Fibroblast of the aortic adventitia (primary cell): ENCODE data around the gene MAP4K2. TPM values are rescaled to one million over a fixed set of nuclear protein-coding genes. Genes with fewer than 3 reads are reported as not detected.

ENCODE experiments used
- DNase-seq: peaks from one replicate; pipeline ENCODE4 v3.0.0-alpha.2; 2010; ENCODE audit warnings: low read depth
- H3K4me3 ChIP-seq: 2 replicates; pipeline ENCODE4 v1.5.1; 2011; ENCODE audit warnings: low read depth, mild to moderate bottlenecking, control low read depth, low read length, moderate library complexity
- CTCF ChIP-seq: IDR thresholded peaks from 2 replicates; pipeline ENCODE4 v1.5.1; 2011; ENCODE audit warnings: mild to moderate bottlenecking, low read length, control low read depth, inconsistent platforms; ENCODE audit not compliant: insufficient read depth
- total RNA-seq: library from RNA; depleted of rRNA; stranded (reverse); fragments of >200 nt; gene quantifications from 2 replicates; pipeline ENCODE4 v1.2.3, GENCODE V29; 2012; ENCODE audit warnings: low replicate concordance

Gene MAP4K2
- total RNA-seq, 1 donor, result 9.6 TPM

- no peak for TF ChIP-seq CTCF
Observed at GRCh38 chr11:64760759-64761420, 42.1 kb downstream of the MAP4K2 start.

GRCh38 chr11:64759722-64760719, 43.0 kb downstream of the MAP4K2 start, which contains the start of gene PYGM:
Gene PYGM, minus strand, starts transcription at chr11:64759974. Its CDS starts 76 bp downstream, at chr11:64759898.
- peak within 1 kb of the TSS; percentile 10 for H3K4me3 ChIP-seq
- DNase-seq, result peak; percentile 80
- TF ChIP-seq CTCF, result no peak

More at GRCh38 chr11:64760759-64761420, 42.1 kb downstream of the MAP4K2 start:
- no peak for DNase-seq
- H3K4me3 ChIP-seq, result no peak overlapping the region

DNA sequence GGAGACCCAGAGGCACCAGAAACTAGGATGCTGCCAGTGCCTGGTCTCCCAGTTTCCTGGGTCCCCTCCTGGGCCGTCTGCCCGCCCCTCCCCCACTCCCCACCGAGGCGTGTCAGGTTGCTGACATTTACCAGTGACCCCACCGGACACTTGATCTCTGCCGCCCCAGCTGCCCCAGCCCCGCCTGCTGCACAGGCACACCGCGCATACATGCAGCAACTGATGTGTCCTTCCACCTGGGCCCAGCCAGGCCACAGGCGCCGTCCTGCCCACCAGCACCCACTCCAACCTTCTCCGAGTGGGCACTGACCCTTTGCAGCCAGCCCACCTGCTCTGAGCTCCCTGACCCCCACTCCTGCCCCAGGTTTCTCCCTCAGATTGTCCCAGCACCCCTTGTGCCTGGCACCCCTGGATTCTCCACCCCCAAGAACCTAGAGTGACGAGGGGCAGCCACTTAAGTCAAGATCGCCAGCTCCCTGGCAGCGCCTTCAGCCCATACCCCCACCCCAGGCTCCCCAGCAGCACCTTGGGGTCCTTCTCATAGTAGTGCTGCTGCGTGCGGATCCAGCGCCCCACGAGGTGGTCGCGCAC, 43.8 kb downstream of the MAP4K2 start:
- TF ChIP-seq CTCF, result no peak
- H3K4me3 ChIP-seq, result peak overlapping the region; percentile 10
- no peak for DNase-seq

GRCh38 chr11:64758330-64759079, 44.5 kb downstream of the MAP4K2 start:
- no peak for TF ChIP-seq CTCF
- DNase-seq, result no peak
- no peak overlapping the region for H3K4me3 ChIP-seq

DNA sequence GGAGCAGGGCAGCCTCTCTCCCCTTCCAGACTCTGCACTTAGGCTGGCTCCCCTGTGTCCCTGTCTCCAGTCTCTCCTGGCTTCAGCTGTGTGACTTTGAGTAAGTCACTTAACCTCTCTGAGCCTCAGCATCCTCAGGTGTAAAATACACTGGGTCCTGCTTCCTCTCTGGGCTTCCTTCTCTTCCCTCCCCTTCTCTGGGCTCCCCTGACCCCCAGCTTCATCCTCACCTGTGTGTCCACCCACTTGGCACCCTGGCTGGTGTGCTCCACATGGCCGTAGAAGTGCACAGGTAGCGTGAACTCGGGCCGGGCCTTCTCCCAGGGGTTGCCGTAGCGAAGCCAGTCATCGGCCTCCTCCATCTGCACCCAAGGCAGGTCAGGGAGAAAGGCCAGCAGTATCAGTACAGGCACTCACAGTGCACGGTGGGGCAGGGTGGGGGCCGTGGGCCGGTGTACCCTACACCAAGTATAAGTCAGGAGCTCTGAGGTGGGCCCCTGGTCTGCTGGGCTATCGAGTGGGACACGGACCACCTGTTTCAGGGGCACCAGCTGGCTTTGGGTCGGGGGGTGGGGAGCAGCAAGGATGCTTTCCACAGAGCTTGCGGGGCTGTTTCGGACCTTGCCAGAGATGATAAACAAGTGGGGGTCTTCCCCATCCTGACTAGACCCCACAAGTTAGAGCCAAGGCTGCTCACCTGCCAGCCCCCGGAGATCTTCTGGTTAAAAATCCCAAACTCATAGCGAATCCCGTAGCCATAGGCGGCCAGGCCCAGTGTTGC, 45.3 kb downstream of the MAP4K2 start:
- H3K4me3 ChIP-seq, result no peak overlapping the region
- no peak for TF ChIP-seq CTCF
- no peak for DNase-seq
